GM23338 (cell line): ENCODE results near the gene KCNK3. TPM values are rescaled to one million over a fixed set of nuclear protein-coding genes. Genes with fewer than 3 reads are reported as not detected.

Experiments
- ATAC-seq: fragments of 200-7000 bp; cut with Tn5 transposase; 3 replicates; pipeline ENCODE4 v1.9.1; 2020
- DNase-seq: peaks from one replicate; pipeline ENCODE4 v3.0.0-alpha.2; 2015; ENCODE audit warnings: low spot score
- H2AFZ ChIP-seq: fragments of 200-600 bp; sonication (generic); 2 replicates; pipeline ENCODE4 v1.8.0; 2016; ENCODE audit warnings: antibody characterized with exemption, mild to moderate bottlenecking, moderate library complexity
- H3F3A ChIP-seq: fragments of 200-600 bp; sonication (generic); replicated peaks from 2 replicates; pipeline ENCODE4 v1.8.0; 2017; ENCODE audit warnings: antibody characterized with exemption, mixed run types, low read depth
- H3K27ac ChIP-seq: fragments of 200-600 bp; sonication (generic); 2 replicates; pipeline ENCODE4 v1.6.1; 2016; ENCODE audit warnings: low read depth
- H3K27me3 ChIP-seq: fragments of 200-600 bp; sonication (generic); 2 replicates; pipeline ENCODE4 v1.8.0; 2016; ENCODE audit warnings: mild to moderate bottlenecking, mixed run types, moderate library complexity; ENCODE audit not compliant: insufficient read depth
- H3K36me3 ChIP-seq: fragments of 200-600 bp; sonication (generic); 2 replicates; pipeline ENCODE4 v1.8.0; 2016; ENCODE audit warnings: mild to moderate bottlenecking; ENCODE audit not compliant: insufficient read depth
- H3K4me1 ChIP-seq: fragments of 200-600 bp; sonication (generic); 2 replicates; pipeline ENCODE4 v1.8.0; 2016; ENCODE audit warnings: mild to moderate bottlenecking, moderate library complexity; ENCODE audit not compliant: insufficient read depth
- H3K4me2 ChIP-seq: fragments of 200-600 bp; sonication (generic); 2 replicates; pipeline ENCODE4 v1.7.1; 2017; ENCODE audit warnings: mixed run types
- H3K4me3 ChIP-seq: fragments of 200-600 bp; sonication (generic); 2 replicates; pipeline ENCODE4 v1.6.1; 2016; ENCODE audit warnings: mixed run types
- H3K79me2 ChIP-seq: fragments of 200-600 bp; sonication (generic); replicated peaks from 2 replicates; pipeline ENCODE4 v1.8.0; 2017; ENCODE audit warnings: mild to moderate bottlenecking; ENCODE audit not compliant: insufficient read depth
- H3K9me2 ChIP-seq: fragments of 200-600 bp; sonication (generic); 2 replicates; pipeline ENCODE4 v1.8.0; 2017; ENCODE audit not compliant: insufficient read depth
- H4K20me1 ChIP-seq: fragments of 200-600 bp; sonication (generic); replicated peaks from 2 replicates; pipeline ENCODE4 v1.8.0; 2017; ENCODE audit warnings: mild to moderate bottlenecking; ENCODE audit not compliant: insufficient read depth
- H3K27ac Mint-ChIP-seq: 2 replicates; pipeline ENCODE4 v1.8.0; 2020; ENCODE audit warnings: inconsistent platforms, mild to moderate bottlenecking, moderate library complexity, mixed read lengths
- H3K27me3 Mint-ChIP-seq: 3 replicates; pipeline ENCODE4 v1.8.0; 2022; ENCODE audit warnings: low read depth, mild to moderate bottlenecking, moderate library complexity, mixed read lengths, inconsistent platforms; ENCODE audit not compliant: insufficient read depth, poor library complexity
- H3K36me3 Mint-ChIP-seq: 3 replicates; pipeline ENCODE4 v1.8.0; 2021; ENCODE audit warnings: low read depth, mild to moderate bottlenecking, inconsistent platforms, moderate library complexity, mixed read lengths
- H3K4me1 Mint-ChIP-seq: 3 replicates; pipeline ENCODE4 v1.8.0; 2020; ENCODE audit warnings: mild to moderate bottlenecking, inconsistent platforms, mixed read lengths
- H3K4me3 Mint-ChIP-seq: 3 replicates; pipeline ENCODE4 v1.8.0; 2021; ENCODE audit warnings: moderate library complexity, mild to moderate bottlenecking, inconsistent platforms, mixed read lengths
- H3K9me3 Mint-ChIP-seq: 3 replicates; pipeline ENCODE4 v1.8.0; 2020; ENCODE audit warnings: moderate library complexity, mild to moderate bottlenecking, inconsistent platforms, mixed read lengths
- CREB1 ChIP-seq: fragments of 250-450 bp; sonication (Bioruptor Pico); IDR thresholded peaks from 2 replicates; pipeline ENCODE4 v1.5.0; 2020; ENCODE audit warnings: low read depth, mild to moderate bottlenecking, moderate library complexity
- EZH2phosphoT487 ChIP-seq: fragments of 200-600 bp; sonication (generic); IDR thresholded peaks from one replicate; pipeline ENCODE4 v1.8.1; 2018; ENCODE audit warnings: antibody characterized with exemption; ENCODE audit not compliant: unreplicated experiment
- JUNB ChIP-seq: IDR thresholded peaks from one replicate; pipeline ENCODE4 v1.6.1; 2016; ENCODE audit warnings: antibody characterized with exemption; ENCODE audit not compliant: unreplicated experiment
- POLR2AphosphoS5 ChIP-seq: IDR thresholded peaks from 2 replicates; pipeline ENCODE4 v1.6.1; 2016; ENCODE audit warnings: antibody characterized with exemption, low read depth
- ZNF114 ChIP-seq: fragments of 250-450 bp; sonication (Bioruptor Pico); IDR thresholded peaks from 2 replicates; pipeline ENCODE4 v1.5.0; 2020; ENCODE audit warnings: mild to moderate bottlenecking, moderate library complexity
- ZNF462 ChIP-seq: fragments of 250-450 bp; sonication (Bioruptor Pico); IDR thresholded peaks from 2 replicates; pipeline ENCODE4 v1.5.0; 2020; ENCODE audit warnings: mild to moderate bottlenecking, moderate library complexity
- polyA plus RNA-seq: library from polyadenylated mRNA; unstranded; fragments of >200 nt; fragmentation: Nextera tagmentation; extraction: Ambion mirVana; gene quantifications from 2 replicates; pipeline ENCODE4 v1.2.1, GENCODE V29; 2016
- total RNA-seq: library from RNA; depleted of rRNA; stranded (reverse); fragments of >200 nt; shearing (Covaris generic); gene quantifications from 2 replicates; pipeline ENCODE4 v1.2.3, GENCODE V29; 2014
- TF ChIP-seq, protein P1 (sequence below), 2 experiments: fragments of 200-600 bp in 1 of 2; sonication (generic) in 1 of 2; conservative IDR thresholded peaks; 2 replicates each; pipeline versions ENCODE4 v1.5.1 to v1.6.1; 2016 to 2017; ENCODE audit warnings: antibody characterized with exemption in 2 of 2, low read depth in 2 of 2, mild to moderate bottlenecking in 2 of 2, moderate library complexity in 1 of 2

Gene KCNK3
- total and polyA plus RNA-seq, 2 experiments from 2014 or later, result not detected

GRCh38 chr2:26687801-26688200 is 4.7 kb upstream of the KCNK3 start:
- ATAC-seq (no peak), DNase-seq (no peak)
- H3K9me3 Mint-ChIP-seq, result no peaks in the 10 kb centered on the region
- H3K79me2 ChIP-seq, result no peaks in the 10 kb centered on the region
- peaks cover 17% of the 10 kb centered on the region for H3K27me3 Mint-ChIP-seq
- 0 out of 2 replicates have a peak overlapping the region, but pooled peaks have one; percentile 38 for H2AFZ ChIP-seq
- no peaks in the 10 kb centered on the region for H3K36me3 ChIP-seq
- H3K4me3 Mint-ChIP-seq, result no peak overlapping the region
- no peaks in the 10 kb centered on the region for H3K4me1 ChIP-seq
- H3K27ac Mint-ChIP-seq, result no peak overlapping the region
- no peaks in the 10 kb centered on the region for H3K9me2 ChIP-seq
- H3K27me3 ChIP-seq, result peaks cover 9% of the 10 kb centered on the region; the same call in 1 of the 2 replicates
- H4K20me1 ChIP-seq, result no peaks in the 10 kb centered on the region
- peaks cover 18% of the 10 kb centered on the region; the same call in 2 of the 3 replicates for H3K4me1 Mint-ChIP-seq
- H3K4me2 ChIP-seq, result no peak overlapping the region
- H3F3A ChIP-seq, result no peaks in the 10 kb centered on the region
- H3K27ac ChIP-seq, result no peak overlapping the region
- no peaks in the 10 kb centered on the region for H3K36me3 Mint-ChIP-seq
- TF ChIP-seq JUNB, result no peak
- TF ChIP-seq ZNF462, result no peak
- TF ChIP-seq CREB1, result no peak
- TF ChIP-seq, protein P1, sequence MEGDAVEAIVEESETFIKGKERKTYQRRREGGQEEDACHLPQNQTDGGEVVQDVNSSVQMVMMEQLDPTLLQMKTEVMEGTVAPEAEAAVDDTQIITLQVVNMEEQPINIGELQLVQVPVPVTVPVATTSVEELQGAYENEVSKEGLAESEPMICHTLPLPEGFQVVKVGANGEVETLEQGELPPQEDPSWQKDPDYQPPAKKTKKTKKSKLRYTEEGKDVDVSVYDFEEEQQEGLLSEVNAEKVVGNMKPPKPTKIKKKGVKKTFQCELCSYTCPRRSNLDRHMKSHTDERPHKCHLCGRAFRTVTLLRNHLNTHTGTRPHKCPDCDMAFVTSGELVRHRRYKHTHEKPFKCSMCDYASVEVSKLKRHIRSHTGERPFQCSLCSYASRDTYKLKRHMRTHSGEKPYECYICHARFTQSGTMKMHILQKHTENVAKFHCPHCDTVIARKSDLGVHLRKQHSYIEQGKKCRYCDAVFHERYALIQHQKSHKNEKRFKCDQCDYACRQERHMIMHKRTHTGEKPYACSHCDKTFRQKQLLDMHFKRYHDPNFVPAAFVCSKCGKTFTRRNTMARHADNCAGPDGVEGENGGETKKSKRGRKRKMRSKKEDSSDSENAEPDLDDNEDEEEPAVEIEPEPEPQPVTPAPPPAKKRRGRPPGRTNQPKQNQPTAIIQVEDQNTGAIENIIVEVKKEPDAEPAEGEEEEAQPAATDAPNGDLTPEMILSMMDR (conservative IDR thresholded peaks at IDR 0.05; ENCODE audit: low read depth in 2 of 2), result no peak
- TF ChIP-seq ZNF114, result no peak
- no peak for TF ChIP-seq EZH2phosphoT487
- TF ChIP-seq POLR2AphosphoS5, result no peak
- no peak overlapping the region for H3K4me3 ChIP-seq
